GM12872 (cell line): ENCODE results near the gene RAB13.

ENCODE experiments used
- TF ChIP-seq, protein P1 (sequence below): IDR thresholded peaks from 3 replicates; pipeline ENCODE4 v1.5.1; 2011; ENCODE audit warnings: low read depth, mild to moderate bottlenecking, low read length, moderate library complexity; ENCODE audit not compliant: insufficient read depth

RAB13 gene

DNA sequence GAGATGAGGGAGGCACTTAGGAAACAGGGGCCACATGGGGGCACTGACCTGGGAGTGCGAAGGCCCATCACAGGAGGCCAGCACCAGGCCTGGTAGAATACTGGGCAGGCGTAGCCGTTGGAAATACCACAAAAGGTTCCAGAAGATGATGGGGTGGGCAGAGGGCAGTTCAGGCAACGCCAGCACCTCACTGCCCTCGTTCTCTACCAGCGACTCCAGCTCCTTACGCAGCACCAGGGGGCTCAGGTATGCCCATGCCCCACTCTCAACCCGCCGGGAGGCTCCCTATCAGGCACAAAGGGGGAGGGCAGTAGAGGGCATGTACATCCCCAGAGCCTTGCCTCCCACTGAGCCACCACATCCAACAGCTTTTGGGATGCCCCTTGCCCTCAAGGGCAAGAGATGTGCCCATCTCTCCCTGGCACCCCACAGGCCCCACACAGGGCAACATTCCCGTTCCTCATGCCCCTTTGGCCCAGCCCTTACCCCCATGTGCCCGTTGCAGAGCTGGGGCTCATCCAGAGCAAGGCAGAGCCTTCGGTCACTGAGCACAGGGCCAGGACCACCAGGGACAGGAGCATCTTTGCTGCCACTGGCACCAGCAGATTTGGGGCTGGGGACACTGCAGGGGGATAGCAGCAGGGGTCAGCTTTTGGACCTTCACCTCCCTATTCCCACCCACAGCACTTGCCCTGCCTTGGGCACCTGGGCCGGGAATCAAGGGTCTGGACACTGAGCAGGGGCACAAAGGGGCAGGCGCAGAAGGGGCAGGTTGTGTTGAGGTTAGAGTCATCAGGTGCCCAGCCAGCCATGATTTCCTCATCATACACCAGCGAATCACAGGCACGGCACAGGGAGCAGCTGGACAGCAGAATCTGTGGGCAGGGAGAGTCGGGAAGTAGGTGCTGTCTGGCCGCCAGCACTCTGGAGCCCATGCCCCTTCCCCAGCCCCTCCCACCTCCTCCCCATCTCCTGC is 53.7 kb downstream of the RAB13 start:
- TF ChIP-seq, protein P1, sequence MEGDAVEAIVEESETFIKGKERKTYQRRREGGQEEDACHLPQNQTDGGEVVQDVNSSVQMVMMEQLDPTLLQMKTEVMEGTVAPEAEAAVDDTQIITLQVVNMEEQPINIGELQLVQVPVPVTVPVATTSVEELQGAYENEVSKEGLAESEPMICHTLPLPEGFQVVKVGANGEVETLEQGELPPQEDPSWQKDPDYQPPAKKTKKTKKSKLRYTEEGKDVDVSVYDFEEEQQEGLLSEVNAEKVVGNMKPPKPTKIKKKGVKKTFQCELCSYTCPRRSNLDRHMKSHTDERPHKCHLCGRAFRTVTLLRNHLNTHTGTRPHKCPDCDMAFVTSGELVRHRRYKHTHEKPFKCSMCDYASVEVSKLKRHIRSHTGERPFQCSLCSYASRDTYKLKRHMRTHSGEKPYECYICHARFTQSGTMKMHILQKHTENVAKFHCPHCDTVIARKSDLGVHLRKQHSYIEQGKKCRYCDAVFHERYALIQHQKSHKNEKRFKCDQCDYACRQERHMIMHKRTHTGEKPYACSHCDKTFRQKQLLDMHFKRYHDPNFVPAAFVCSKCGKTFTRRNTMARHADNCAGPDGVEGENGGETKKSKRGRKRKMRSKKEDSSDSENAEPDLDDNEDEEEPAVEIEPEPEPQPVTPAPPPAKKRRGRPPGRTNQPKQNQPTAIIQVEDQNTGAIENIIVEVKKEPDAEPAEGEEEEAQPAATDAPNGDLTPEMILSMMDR, result no peak
